CD14-positive monocyte (primary cell): Measurements from ENCODE around the gene STOML2. TPM values are rescaled to one million over a fixed set of nuclear protein-coding genes. Genes with fewer than 3 reads are reported as not detected.

Source experiments
- DNase-seq, 3 donors: peaks; one replicate each; pipeline ENCODE4 v3.0.0-alpha.2; 2011 to 2022
- H2AFZ ChIP-seq: 2 replicates; pipeline ENCODE4 v1.6.0; 2012; ENCODE audit warnings: mild to moderate bottlenecking, low read depth, low read length, inconsistent platforms; ENCODE audit not compliant: insufficient read depth, poor library complexity, severe bottlenecking
- H3K27ac ChIP-seq, 2 donors: 1 replicate in 1 of 2; 2 replicates in 1 of 2; pipeline ENCODE4 v1.5.1; 2012 to 2013; ENCODE audit warnings: low read length in 2 of 2, control low read depth in 1 of 2, inconsistent platforms in 1 of 2, low read depth in 1 of 2, mild to moderate bottlenecking in 1 of 2
- H3K27me3 ChIP-seq, 2 donors: one replicate each; pipeline versions ENCODE4 v1.6.0 to v1.6.1; 2011 to 2013; ENCODE audit warnings: low read length in 2 of 2; ENCODE audit not compliant: control insufficient read depth in 2 of 2, insufficient read depth in 2 of 2
- H3K36me3 ChIP-seq, 2 donors: replicated peaks in 1 of 2; 1 replicate in 1 of 2; 2 replicates in 1 of 2; pipeline versions ENCODE4 v1.5.1 to v1.6.1; 2012 to 2013; ENCODE audit warnings: low read length in 2 of 2, control low read depth in 1 of 2, inconsistent platforms in 1 of 2, mild to moderate bottlenecking in 1 of 2; ENCODE audit not compliant: insufficient read depth in 2 of 2, control insufficient read depth in 1 of 2
- H3K4me1 ChIP-seq, 2 donors: 1 replicate in 1 of 2; 2 replicates in 1 of 2; pipeline versions ENCODE4 v1.5.1 to v1.6.1; 2012 to 2013; ENCODE audit warnings: low read length in 2 of 2, control low read depth in 1 of 2, inconsistent platforms in 1 of 2, mild to moderate bottlenecking in 1 of 2, moderate library complexity in 1 of 2; ENCODE audit not compliant: insufficient read depth in 2 of 2, control insufficient read depth in 1 of 2
- H3K4me2 ChIP-seq: replicated peaks from 2 replicates; pipeline ENCODE3; 2012; ENCODE audit warnings: low read length, moderate library complexity, mild to moderate bottlenecking; ENCODE audit not compliant: poor library complexity, severe bottlenecking; ENCODE audit errors: extremely low read depth
- H3K4me3 ChIP-seq, 3 experiments: fragments of 200-600 bp in 1 of 3; sonication (generic) in 1 of 3; replicated peaks in 1 of 3; 1 replicate in 2 of 3; 2 replicates in 1 of 3; pipeline ENCODE4 v1.5.1; 2011 to 2013; ENCODE audit warnings: low read length in 3 of 3, mild to moderate bottlenecking in 3 of 3, control low read depth in 2 of 3, low read depth in 2 of 3, inconsistent platforms in 1 of 3, moderate library complexity in 1 of 3
- H3K79me2 ChIP-seq: 2 replicates; pipeline ENCODE4 v1.6.0; 2012; ENCODE audit warnings: mild to moderate bottlenecking, control low read depth, inconsistent platforms, low read length, moderate library complexity; ENCODE audit not compliant: insufficient read depth
- H3K9ac ChIP-seq: 2 replicates; pipeline ENCODE4 v1.6.0; 2017; ENCODE audit warnings: low read length, mild to moderate bottlenecking; ENCODE audit not compliant: insufficient read depth, poor library complexity, severe bottlenecking
- H3K9me3 ChIP-seq, 2 donors: replicated peaks in 1 of 2; 1 replicate in 1 of 2; 2 replicates in 1 of 2; pipeline versions ENCODE4 v1.5.1 to v1.6.1; 2012 to 2013; ENCODE audit warnings: low read length in 2 of 2, control low read depth in 1 of 2; ENCODE audit not compliant: control insufficient read depth in 1 of 2, insufficient read depth in 1 of 2
- H4K20me1 ChIP-seq: 2 replicates; pipeline ENCODE4 v1.6.0; 2012; ENCODE audit warnings: mild to moderate bottlenecking, low read length, control low read depth, moderate library complexity; ENCODE audit not compliant: insufficient read depth
- H3K27ac Mint-ChIP-seq, 7 donors: one replicate each; pipeline ENCODE4 v1.8.0; 2020; ENCODE audit warnings: mild to moderate bottlenecking in 7 of 7, mixed read lengths in 7 of 7, moderate library complexity in 6 of 7, inconsistent platforms in 2 of 7
- H3K27me3 Mint-ChIP-seq, 3 donors: one replicate each; pipeline ENCODE4 v1.8.0; 2021 to 2022; ENCODE audit warnings: low read depth in 3 of 3, mild to moderate bottlenecking in 3 of 3, mixed read lengths in 3 of 3, moderate library complexity in 3 of 3, inconsistent platforms in 1 of 3
- H3K36me3 Mint-ChIP-seq, 2 donors: one replicate each; pipeline ENCODE4 v1.8.0; 2020; ENCODE audit warnings: mixed read lengths in 2 of 2, inconsistent platforms in 1 of 2, mild to moderate bottlenecking in 1 of 2
- H3K4me1 Mint-ChIP-seq: one replicate; pipeline ENCODE4 v1.8.0; 2020; ENCODE audit warnings: mild to moderate bottlenecking, mixed read lengths
- H3K4me3 Mint-ChIP-seq, 2 donors: one replicate each; pipeline ENCODE4 v1.8.0; 2020; ENCODE audit warnings: mild to moderate bottlenecking in 2 of 2, mixed read lengths in 2 of 2, moderate library complexity in 1 of 2
- H3K9me3 Mint-ChIP-seq, 7 donors: one replicate each; pipeline ENCODE4 v1.8.0; 2020 to 2022; ENCODE audit warnings: mixed read lengths in 7 of 7, mild to moderate bottlenecking in 6 of 7, moderate library complexity in 6 of 7, inconsistent platforms in 2 of 7
- CTCF ChIP-seq: fragments of 200-600 bp; IDR thresholded peaks from one replicate; pipeline ENCODE4 v1.8.0; 2022; ENCODE audit warnings: antibody characterized with exemption, mild to moderate bottlenecking
- WGBS: methylation state at CpG from one replicate; pipeline ENCODE4 v1.1.5; 2013; ENCODE audit warnings: missing lambda C conversion rate; ENCODE audit not compliant: insufficient coverage; 5-methylcytosine and 5-hydroxymethylcytosine counted together
- intact Hi-C, 2 donors: fragments of 100-400 bp; cut with micrococcal nuclease; formaldehyde crosslinking; loops; one replicate each; pipeline versions ENCODE4 v1.15.0 to v1.15.1; 2023
- polyA plus RNA-seq, 3 donors: library from polyadenylated mRNA; depleted of rRNA in 1 of 3; unstranded in 2 of 3; stranded (reverse) in 1 of 3; fragments of 300-500 nt in 2 of 3; fragments of >200 nt in 1 of 3; fragmentation: Illumina TruSeq in 2 of 3; gene quantifications; 1 replicate in 2 of 3; 2 replicates in 1 of 3; pipeline ENCODE4 v1.2.3, GENCODE V29; 2012 to 2021

Gene STOML2
- polyA plus RNA-seq, 3 donors = 45.5 to 62.0 (median 50.3) TPM

GRCh38 chr9:35105126-35105525 is 2.2 kb upstream of the STOML2 start:
- H3K27me3 ChIP-seq = no peaks in the 10 kb centered on the region
- H3K36me3 ChIP-seq = peaks cover 60 to 79% of the 10 kb centered on the region in 2 donors
- H3K27ac Mint-ChIP-seq = peak overlapping the region in 3 of 7 donors; percentile 13 to 76 (median 15)
- TF ChIP-seq CTCF = no peak
- H3K4me1 ChIP-seq = peaks cover 27 to 39% of the 10 kb centered on the region in 2 donors
- no peaks in the 10 kb centered on the region for H3K9me3 ChIP-seq
- intact Hi-C loops = no loop called here
- no peak for DNase-seq
- H3K4me3 Mint-ChIP-seq = no peak overlapping the region
- H3K36me3 Mint-ChIP-seq = peaks cover 58 to 74% of the 10 kb centered on the region in 2 donors
- H3K79me2 ChIP-seq = peaks cover 37% of the 10 kb centered on the region
- peaks cover 69% of the 10 kb centered on the region for H4K20me1 ChIP-seq
- H3K9ac ChIP-seq = no peak overlapping the region
- H3K4me3 ChIP-seq = no peak overlapping the region
- H3K27ac ChIP-seq = no peak overlapping the region
- H2AFZ ChIP-seq = no peak overlapping the region
- H3K4me2 ChIP-seq = no peak overlapping the region
- H3K9me3 Mint-ChIP-seq = peaks cover 0 to 1% (median 0%) of the 10 kb centered on the region in 7 donors
- H3K27me3 Mint-ChIP-seq = peaks cover 0 to 3% (median 0%) of the 10 kb centered on the region in 3 donors
- peaks cover 38% of the 10 kb centered on the region for H3K4me1 Mint-ChIP-seq
- 98% methylated on average over 11 of the region's 12 CpGs for WGBS

- Histone ChIP-seq H2AFZ (no peak overlapping the region), H3K27me3 (no peaks in the 10 kb centered on the region), H3K4me2 (no peak overlapping the region), H3K27ac (peak overlapping the region in 1 of 2 donors; percentile 86), H3K4me1 (peaks cover 21 to 33% of the 10 kb centered on the region in 2 donors), H3K9ac (no peak overlapping the region), H3K79me2 (peaks cover 31% of the 10 kb centered on the region), H4K20me1 (peaks cover 64% of the 10 kb centered on the region), H3K9me3 (no peaks in the 10 kb centered on the region), H3K4me3 (no peak overlapping the region), H3K36me3 (peaks cover 65 to 81% of the 10 kb centered on the region in 2 donors)
- intact Hi-C loops = no loop called here
- no peak for DNase-seq
- H3K27ac Mint-ChIP-seq = peak overlapping the region in 6 of 7 donors; percentile 79 to 99 (median 98)
- peaks cover 0 to 3% (median 0%) of the 10 kb centered on the region in 3 donors for H3K27me3 Mint-ChIP-seq
- no peak for TF ChIP-seq CTCF
- WGBS = no CpG with 5 or more reads among the region's 4 CpGs
- H3K4me3 Mint-ChIP-seq = no peak overlapping the region
- peaks cover 32% of the 10 kb centered on the region for H3K4me1 Mint-ChIP-seq
- peaks cover 61 to 74% of the 10 kb centered on the region in 2 donors for H3K36me3 Mint-ChIP-seq
- H3K9me3 Mint-ChIP-seq = peaks cover 0 to 1% (median 0%) of the 10 kb centered on the region in 7 donors
Observed at GRCh38 chr9:35104586-35104985, 1.7 kb upstream of the STOML2 start.
